AG08396 (cell line): ENCODE data around the gene GANC.
"Not testable (repeated sequence)": the region's sequence is repeated elsewhere in the genome, so short reads cannot be mapped to it uniquely, and the experiment has no call there.

Experiments
- DNase-seq: peaks from one replicate; pipeline ENCODE4 v3.0.0; 2012; ENCODE audit warnings: low spot score, mixed read lengths

The GANC gene

DNA sequence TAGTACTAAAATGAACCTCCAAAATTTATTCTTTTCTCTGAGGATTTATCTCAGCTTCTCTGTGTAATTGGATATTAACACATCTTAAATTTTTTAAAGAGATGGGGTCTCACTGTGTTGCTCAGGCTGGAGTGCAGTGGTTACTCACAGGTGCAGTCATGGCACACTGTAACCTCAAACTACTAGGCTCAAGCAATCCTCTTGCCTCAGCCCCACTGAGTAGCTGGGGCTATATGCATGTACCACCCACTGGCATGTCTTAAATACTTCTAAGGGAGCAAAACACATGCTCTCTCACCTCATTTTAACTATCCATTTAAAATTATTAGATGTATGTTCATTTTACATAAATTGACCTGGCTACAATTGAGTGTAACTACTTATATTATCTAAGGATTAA lies 11.6 kb downstream of the GANC start:
- DNase-seq = no peak

DNA sequence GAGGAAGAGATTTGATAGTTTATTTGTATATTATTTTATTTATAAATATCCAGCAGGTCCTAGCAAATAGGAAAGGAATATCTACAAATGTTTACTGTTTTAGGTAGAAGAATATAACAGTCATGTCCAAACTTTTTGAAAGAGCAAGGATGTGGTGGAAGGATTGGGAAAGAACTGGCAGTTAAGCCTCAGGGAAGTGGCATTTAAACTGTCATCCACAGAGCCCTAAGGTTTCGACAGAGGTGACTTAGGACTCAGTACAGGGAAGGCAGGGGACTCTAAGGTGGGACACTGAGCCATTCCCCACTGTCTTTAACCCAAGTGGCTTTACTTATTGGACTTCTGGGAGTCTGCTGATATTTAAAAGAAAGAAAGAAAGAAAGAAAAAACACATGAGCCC lies 12.0 kb downstream of the GANC start:
- DNase-seq = no peak

DNA sequence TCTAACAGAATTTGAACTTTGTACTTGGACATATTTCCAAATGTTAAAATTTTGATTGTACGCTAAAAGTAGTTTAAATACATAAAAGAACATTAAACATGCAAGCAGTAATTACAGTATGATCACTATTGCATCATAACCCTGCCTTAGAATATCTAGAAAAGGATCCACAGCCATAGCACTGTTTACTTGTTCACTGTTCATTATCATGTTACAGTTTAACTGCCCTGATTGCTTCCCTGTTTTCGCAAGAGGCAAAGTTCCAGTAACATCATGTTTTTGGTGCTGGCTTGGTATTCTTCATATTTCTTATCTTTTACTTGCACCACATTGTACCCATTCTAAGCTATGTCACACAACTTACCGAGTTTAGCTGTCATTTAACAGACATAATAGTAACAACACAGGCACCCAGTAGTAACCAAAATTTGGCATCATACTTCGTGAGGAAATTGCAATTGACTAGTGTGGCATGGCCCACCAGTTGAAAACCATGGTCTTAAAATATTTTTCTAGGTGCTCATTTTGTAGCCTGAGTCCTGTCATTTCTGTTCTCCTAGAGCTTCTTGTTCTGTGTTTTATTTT lies 13.5 kb downstream of the GANC start:
- DNase-seq = no peak

DNA sequence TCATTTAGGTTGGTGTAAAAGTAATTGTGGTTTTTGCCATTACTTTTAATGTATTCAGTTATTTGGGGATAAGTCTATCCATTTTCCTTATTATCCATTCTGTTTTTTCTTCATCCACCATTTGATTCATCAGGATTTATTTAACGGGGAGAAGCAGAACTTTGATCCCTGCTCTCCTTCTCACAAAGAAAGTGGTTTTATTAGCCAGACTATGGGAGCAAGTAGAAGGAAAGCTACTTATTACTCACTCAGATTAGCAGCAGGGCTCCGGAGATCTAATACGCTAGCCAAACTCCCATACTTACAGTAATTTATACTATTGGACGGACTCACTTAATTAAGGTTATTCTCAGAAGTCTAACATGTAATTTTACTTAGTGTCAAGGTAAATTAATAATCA lies 14.9 kb downstream of the GANC start:
- no peak for DNase-seq

DNA sequence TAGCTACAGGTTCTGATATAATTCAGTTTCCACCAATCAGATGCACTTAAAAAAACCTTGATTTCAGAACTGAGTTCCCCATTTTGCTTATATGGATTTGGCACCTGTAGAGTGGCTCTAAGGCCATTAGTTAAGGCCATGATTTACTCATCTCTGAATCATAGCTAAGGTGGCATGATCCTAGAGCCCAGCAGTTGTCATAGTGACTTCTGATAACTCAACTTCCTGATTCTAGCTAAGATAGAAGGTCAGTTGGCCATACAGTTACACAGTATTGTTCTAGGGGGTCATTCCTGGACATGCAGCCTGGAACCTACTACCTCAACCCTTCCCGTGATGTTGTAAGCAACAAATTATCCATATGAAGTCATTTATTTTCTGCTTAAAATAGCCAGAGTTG lies 16.2 kb downstream of the GANC start:
- no peak for DNase-seq

DNA sequence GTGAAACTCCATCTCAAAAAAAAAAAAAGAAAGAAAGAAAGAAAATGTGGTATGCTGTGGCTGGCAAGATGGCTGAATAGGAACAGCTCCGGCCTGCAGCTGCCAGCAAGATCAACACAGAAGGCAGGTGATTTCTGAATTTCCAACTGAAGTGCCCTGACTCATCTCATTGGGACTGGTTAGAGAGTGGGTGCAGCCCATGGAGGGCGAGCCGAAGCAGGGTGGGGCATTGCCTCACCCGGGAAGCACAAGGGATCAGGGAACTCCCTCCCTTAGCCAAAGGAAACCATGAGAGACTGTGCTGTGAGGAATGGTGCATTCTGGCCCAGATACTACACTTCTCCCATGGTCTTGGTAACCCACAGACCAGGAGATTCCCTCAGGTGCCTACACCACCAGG lies 28.0 kb downstream of the GANC start:
- not testable (repeated sequence) for DNase-seq

DNA sequence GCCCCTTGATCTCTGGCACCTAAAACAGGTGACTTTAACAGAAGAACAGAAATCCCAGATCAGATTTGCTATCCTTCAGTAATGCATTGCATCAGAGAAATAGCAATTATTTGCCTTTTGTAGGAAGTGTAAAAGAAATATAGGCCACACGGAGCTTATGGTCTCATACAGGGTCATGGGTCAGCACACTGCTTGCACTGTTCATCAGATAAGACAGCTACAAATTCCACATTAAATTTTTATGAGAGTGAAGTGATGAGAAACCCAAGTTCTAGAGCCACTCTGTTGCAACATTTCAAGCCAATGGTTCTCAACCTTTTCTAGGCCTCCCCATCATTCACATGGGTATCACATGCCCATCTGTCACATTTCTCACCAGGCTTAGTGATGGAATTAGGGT lies 33.7 kb downstream of the GANC start:
- DNase-seq = no peak

DNA sequence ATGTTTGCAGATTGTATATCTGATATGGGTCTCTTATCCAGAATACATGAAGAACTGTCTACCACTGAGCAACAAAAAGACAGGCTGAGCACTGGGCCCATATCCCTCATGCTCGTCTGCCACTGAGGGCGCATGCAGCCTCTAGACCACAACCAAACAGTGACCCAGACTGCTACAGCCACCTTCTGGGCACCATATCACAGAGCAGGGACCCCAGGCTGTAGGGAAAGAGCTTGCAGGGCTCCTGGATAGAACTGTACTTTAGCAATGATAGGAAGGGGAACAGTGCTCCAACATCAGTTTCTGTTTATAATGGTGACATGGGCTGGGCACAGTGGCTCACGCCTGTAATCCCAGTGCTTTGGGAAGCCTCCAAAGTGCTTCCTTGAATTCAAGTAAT lies 40.5 kb downstream of the GANC start:
- DNase-seq = no peak

DNA sequence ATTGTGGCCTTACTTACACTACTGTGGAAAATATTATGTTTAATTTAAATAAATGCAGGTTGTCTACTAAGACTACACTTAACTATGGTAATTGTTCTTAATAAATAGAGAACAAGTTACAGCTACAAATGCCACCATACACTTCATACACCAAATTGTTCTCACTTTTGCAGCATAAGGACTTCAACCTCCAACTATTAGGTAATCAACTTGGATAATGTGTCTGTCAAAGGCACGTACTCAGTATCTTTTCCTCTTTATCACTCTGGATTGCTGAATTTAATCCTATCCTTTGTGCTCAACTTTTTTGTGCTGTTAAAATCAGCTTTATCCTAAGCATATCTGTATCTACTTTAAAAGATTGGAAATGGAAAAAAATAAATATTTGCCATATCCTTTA lies 41.8 kb downstream of the GANC start:
- DNase-seq = no peak

DNA sequence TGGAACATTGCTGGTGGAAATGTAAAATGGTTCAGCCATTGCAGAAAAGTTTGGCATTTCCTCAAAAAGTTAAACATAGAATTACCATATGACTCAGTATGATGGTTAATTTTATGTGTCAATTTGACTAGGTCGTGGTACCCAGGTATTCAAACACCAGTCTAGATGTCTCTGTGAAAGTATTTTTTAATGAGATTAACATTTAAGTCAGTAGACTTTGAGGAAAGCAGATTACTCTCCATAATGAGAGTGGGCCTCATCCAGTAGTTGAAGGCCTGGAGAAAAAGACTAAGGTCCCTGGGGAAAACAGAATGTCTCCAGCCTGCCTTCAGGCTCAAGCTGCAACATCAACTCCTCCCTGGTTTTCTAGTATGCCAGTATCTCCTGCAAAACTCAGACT lies 42.5 kb downstream of the GANC start:
- DNase-seq = no peak

DNA sequence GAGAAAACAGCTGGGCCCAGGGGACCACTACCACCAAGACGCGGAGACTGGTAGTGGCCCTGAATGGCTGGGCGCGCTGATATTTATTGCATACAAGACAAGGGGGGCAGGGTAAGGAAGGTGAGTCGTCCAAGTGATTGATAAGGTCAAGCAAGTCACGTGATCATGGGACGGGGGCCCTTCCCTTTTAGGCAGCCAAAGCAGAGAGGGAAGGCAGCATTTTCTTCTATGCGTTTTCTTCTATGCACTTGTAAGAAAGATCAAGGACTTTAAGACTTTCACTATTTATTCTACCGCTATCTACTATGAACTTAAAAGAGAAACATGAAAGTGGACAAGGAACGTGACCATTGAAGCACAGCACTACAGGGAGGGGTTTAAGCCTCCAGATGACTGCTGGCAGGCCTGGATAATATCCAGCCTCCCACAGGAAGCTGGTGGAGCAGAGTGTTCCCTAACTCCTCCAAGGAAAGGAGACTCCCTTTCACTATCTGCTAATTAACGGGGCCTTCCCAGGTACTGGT lies 43.3 kb downstream of the GANC start:
- not testable (repeated sequence) for DNase-seq

DNA sequence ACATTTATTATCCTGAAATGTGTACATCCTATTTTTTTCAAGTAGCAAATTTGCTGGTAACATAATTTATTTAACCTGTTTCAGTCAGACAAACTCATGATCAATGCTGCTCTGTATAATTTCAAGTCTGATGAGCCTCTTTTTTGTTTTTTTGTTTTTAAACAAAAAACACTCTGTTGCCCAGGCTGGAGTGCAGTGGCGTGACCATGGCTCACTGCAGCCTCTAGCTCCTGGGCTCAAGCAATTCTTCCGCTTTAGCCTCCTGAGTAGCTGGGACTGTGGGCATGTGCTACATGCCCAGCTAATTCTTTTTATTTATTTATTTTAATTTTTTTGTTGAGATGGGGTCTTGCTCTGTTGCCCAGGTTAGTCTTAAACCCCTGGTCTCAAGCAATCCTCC lies 46.2 kb downstream of the GANC start:
- no peak for DNase-seq

DNA sequence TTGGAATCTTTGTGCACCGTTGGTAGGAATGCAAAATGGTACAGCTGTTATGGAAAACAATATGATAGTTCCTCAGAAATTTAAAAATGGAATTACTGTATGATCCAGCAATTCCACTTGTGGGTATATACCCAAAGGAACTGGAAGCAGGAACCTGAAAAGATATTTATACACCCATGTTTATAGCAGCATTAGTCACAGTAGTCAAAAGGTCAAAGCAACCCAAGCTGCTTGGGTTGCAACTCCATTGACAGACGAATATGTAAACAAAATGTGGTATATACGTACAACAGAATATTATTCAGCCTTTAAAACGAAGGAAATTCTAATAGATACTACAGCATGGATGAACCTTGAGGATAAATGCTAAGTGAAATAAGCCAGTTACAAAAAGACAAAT lies 51.3 kb downstream of the GANC start:
- no peak for DNase-seq

DNA sequence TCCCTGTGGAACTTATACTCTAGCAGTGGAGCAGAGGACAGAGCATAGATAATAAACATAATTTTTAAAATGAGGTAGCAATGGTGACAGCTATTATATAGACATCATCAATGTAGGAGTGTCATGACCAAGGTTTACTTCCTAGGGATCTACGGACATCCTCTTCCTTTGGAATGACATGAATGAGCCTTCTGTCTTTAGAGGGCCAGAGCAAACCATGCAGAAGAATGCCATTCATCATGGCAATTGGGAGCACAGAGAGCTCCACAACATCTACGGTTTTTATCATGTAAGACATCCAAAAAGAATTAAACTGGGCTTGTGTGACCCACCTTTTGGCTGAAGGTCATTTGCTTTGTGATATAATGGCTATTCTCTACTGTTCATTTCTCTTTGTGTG lies 56.2 kb downstream of the GANC start:
- DNase-seq = no peak

DNA sequence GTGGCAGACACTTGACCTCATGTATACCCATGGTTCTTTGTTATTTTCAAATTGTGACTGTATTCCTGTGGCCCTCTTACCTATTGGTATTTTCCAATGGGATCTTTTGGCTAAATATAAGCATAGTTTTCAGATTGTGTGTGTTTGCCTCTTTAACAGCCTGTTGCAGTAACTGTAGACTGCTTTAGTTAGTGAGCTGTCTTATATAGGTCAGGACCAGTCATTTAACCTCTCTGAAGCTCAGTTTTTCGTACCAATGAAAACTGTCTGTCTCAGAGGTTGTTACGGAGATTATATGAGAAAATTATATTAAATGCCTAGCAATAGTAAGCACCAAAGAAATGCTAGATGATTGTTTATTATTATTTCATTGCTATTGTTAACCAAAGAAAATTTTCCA lies 57.0 kb downstream of the GANC start:
- no peak for DNase-seq

DNA sequence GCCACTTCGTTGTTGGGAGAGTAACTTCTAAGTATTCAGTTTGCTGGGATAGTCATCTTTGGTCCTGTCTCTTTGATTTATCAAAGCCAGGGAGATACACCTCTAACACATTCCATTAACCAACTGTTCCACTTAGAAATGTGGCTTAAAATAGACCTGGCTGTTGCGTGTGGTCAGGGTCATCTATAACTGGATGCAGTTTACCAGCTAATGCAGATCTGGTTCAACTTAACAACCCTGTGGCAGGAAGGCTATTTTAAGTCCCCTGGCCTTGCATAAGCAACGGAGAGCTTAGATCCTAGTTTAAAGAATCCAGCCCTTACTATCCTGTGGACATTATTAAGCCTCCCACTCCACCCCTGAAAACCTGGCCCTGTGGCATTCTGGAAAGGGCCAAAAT lies 58.2 kb downstream of the GANC start:
- DNase-seq = no peak

DNA sequence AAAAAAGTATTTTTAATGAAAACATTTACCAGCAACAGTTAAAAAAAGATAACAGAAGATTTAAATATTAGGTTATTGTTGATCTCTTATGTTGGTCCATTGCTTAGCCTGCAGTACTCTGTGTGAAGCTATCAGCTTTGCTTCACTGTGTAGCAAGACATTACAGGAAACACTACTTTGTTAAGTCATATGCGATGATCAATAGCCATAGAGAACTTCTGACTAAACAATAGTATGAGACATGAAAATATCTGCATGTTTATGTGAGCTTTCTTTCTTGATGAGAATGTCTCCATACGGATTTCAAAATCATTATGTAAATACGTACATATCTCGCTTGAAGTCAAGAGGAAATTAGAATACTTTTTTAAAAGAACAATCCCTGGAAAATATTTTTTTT lies 59.3 kb downstream of the GANC start:
- DNase-seq = no peak

DNA sequence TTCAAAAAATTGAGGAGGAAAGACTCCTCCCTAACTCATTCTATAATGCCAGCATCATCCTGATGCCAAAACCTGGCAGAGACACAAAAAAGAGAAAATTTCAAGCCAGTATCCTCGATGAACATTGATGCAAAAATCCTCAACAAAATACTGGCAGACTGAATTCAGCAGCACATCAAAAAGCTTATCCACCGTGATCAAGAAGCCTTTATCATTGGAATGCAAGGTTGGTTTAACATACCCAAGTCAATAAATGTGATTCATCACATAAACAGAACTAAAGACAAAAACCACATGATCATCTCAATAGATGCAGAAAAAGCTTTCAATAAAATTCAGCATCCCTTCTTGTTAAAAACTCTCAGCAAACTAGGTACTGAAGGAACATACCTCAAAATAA lies 62.1 kb downstream of the GANC start:
- DNase-seq = no peak

DNA sequence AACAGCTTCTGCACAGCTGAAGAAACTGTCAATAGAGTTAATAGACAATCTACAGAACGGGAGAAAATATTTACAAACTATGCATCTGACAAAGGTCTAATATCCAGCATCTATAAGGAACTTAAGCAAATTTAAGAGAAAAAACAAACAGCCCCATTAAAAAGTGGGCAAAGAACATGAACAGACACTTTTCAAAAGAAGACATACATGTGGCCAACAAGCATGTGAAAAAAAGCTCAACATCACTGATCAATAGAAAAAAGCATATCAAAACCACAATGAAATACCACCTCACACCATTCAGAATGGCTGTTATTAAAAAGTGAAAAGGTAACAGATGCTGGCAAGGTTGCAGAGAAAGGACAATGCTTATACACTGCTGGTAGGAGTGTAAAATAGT lies 63.6 kb downstream of the GANC start:
- not testable (repeated sequence) for DNase-seq

DNA sequence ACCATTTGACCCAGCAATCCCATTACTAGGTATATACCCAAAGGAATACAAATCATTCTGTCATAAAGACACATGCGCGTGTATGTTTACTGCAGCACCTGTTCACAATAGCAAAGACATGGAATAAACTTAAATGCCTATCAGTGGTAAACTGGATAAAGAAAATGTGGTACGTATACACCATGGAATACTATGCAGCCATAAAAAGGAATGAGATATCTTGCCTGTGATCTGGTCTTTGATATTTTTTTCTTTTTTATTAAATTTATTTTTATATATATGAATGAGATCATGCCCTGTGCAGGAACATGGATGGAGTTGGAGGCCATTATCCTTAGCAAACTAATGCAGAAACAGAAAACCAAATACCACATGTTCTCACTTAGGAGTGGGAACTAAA lies 64.1 kb downstream of the GANC start:
- not testable (repeated sequence) for DNase-seq

DNA sequence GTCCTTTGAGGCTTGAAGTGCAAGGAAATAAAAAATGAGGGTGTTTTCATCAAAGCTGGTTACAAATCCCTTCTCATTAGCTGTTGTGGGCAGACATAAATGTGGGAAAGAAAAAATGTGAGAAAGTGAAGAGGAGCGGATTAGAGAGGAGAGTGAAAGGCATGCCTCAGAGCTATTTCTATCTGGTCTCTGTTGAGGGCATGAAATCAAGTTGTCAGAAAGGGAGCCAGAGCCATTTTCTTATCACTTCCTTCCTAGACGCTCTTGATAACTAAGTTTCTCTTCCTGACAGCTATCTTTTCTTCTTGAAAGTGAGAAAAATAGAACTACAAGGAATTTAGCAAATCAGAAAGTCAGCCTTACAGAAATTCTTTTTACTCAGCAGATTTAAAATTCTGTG lies 65.5 kb downstream of the GANC start:
- DNase-seq = no peak

DNA sequence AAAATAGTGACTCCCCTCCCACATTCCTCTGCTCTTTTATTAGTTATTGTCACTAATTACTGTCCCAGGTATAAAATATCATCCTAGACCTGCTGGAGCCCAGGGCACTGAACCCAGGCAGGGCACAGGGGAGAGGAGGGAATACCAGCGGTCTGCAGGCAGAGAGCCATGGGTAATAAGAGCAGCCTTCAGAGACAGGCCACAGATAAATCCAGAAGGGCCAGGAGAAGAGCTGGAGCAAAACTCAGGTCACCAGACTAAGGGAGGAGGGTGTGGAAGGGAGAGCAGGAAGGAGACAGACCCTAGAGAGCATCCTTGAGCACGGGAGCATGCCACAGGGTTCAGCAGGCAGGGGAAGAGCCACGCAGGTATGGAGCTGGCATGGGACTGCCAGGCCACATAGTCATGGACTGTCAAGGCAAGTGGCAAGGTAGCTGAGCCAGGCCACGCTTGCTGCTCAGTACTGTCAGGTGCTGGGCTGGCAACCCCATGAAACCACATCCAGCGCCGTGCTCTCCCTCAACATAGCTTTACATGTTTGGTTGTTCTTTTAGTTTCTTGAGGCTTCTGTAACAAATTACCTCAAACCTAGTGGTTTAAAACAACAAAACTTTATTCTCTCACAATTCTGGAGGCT lies 70.7 kb downstream of the GANC start:
- DNase-seq = no peak

DNA sequence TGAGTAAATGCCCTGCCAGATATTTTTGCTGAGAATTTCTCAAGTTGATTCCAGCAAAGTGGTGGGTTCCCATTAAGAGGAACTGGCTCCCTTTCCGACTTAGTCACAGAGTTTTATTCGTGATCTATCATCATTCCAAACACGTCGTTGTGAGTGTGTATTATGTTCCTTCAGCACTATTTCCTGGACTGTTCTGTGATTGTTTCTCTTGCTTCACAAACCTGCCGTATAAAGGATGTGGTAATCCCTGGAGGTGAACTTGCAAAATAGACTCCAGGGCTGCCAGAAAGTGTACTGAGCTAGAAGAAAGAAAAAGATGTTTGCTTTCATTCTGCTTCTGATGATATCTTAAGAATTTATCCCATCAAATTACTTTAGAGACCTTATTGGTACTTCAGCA lies 71.8 kb downstream of the GANC start:
- DNase-seq = no peak

DNA sequence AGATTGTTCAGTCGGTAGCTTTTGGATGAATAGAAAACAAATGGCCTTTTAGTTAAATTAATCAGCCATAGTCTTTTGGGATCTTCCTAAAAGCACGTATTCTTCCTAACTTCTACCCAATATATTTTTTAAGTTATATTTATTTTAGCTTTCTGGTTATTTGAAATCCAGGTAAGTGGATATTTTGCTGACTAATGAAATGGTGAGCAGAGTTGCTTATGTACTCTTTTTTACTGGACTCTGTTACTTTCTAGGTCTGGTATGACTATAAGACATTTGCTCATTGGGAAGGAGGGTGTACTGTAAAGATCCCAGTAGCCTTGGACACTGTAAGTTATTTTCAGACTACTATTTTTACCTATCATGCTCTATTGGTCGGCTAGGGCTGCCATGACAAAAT lies 72.5 kb downstream of the GANC start:
- no peak for DNase-seq
